Stimulated activated naive CD8-positive, alpha-beta T cell treated with anti-CD3 and anti-CD28 coated beads, Interleukin-15, Interleukin-2, amounts not matched to agents 100 ng/mL and 50 ng/mL, for 24 hours (primary cell): Measurements from ENCODE around the gene ANP32D.
A peak's percentile ranks its signal among the peaks of the same experiment; 100 is the strongest.
"Not testable (repeated sequence)": the region's sequence is repeated elsewhere in the genome, so short reads cannot be mapped to it uniquely, and the experiment has no call there.

Experiments used
- H3K27ac Mint-ChIP-seq: one replicate; pipeline ENCODE4 v1.8.0; 2021; ENCODE audit warnings: mild to moderate bottlenecking, mixed read lengths
- H3K27me3 Mint-ChIP-seq: one replicate; pipeline ENCODE4 v1.8.0; 2021; ENCODE audit warnings: mixed read lengths
- H3K36me3 Mint-ChIP-seq: one replicate; pipeline ENCODE4 v1.8.0; 2021; ENCODE audit warnings: low read depth, mixed read lengths
- H3K4me1 Mint-ChIP-seq: one replicate; pipeline ENCODE4 v1.8.0; 2021; ENCODE audit warnings: low read depth, mixed read lengths
- H3K4me3 Mint-ChIP-seq: one replicate; pipeline ENCODE4 v1.8.0; 2021; ENCODE audit warnings: mild to moderate bottlenecking, mixed read lengths
- H3K9me3 Mint-ChIP-seq: one replicate; pipeline ENCODE4 v1.8.0; 2021; ENCODE audit warnings: mixed read lengths

Gene ANP32D

GRCh38 chr12:48474497-48474896, 2.1 kb downstream of the ANP32D start:
- H3K4me3 Mint-ChIP-seq, H3K27ac Mint-ChIP-seq, H3K4me1 Mint-ChIP-seq, H3K36me3 Mint-ChIP-seq: not testable (repeated sequence)
- peaks cover 23% of the 10 kb centered on the region for H3K9me3 Mint-ChIP-seq
- peaks cover 18% of the 10 kb centered on the region for H3K27me3 Mint-ChIP-seq

- no peaks in the 10 kb centered on the region for H3K36me3 Mint-ChIP-seq
- peaks cover 4% of the 10 kb centered on the region for H3K9me3 Mint-ChIP-seq
- H3K27ac Mint-ChIP-seq, result no peak within 1 kb of the TSS
- peaks cover 22% of the 10 kb centered on the region for H3K27me3 Mint-ChIP-seq
- no peaks in the 10 kb centered on the region for H3K4me1 Mint-ChIP-seq
- no peak within 1 kb of the TSS for H3K4me3 Mint-ChIP-seq
Observed at GRCh38 chr12:48482198-48482597, 9.8 kb downstream of the ANP32D start, which contains the start of gene C12orf54. TSS of gene C12orf54 (plus strand) at chr12:48482498. CDS start at chr12:48483297, 799 bp downstream.

- H3K9me3 Mint-ChIP-seq, result peaks cover 4% of the 10 kb centered on the region
- H3K4me3 Mint-ChIP-seq, result no peak overlapping the region
- H3K36me3 Mint-ChIP-seq, result no peaks in the 10 kb centered on the region
- H3K4me1 Mint-ChIP-seq, result no peaks in the 10 kb centered on the region
- H3K27me3 Mint-ChIP-seq, result peaks cover 22% of the 10 kb centered on the region
- no peak overlapping the region for H3K27ac Mint-ChIP-seq
Observed at GRCh38 chr12:48482930-48483329, 10.6 kb downstream of the ANP32D start.

- Mint-ChIP-seq H3K27me3 (peaks cover 26% of the 10 kb centered on the region), H3K27ac (no peak overlapping the region), H3K36me3 (no peaks in the 10 kb centered on the region), H3K4me1 (no peaks in the 10 kb centered on the region), H3K4me3 (no peak overlapping the region), H3K9me3 (no peaks in the 10 kb centered on the region)
Observed at GRCh38 chr12:48486261-48486660, 13.9 kb downstream of the ANP32D start.

- no peaks in the 10 kb centered on the region for H3K9me3 Mint-ChIP-seq
- H3K4me1 Mint-ChIP-seq, result no peaks in the 10 kb centered on the region
Observed at GRCh38 chr12:48486679-48487078, 14.3 kb downstream of the ANP32D start.

GRCh38 chr12:48489012-48489411, 16.7 kb downstream of the ANP32D start:
- Mint-ChIP-seq H3K27ac (no peak overlapping the region), H3K4me3 (no peak overlapping the region), H3K36me3 (no peaks in the 10 kb centered on the region), H3K27me3 (peaks cover 20% of the 10 kb centered on the region), H3K9me3 (no peaks in the 10 kb centered on the region), H3K4me1 (no peaks in the 10 kb centered on the region)

More at GRCh38 chr12:48486679-48487078, 14.3 kb downstream of the ANP32D start:
- Mint-ChIP-seq H3K27ac (no peak overlapping the region), H3K36me3 (no peaks in the 10 kb centered on the region), H3K4me3 (no peak overlapping the region), H3K27me3 (peaks cover 26% of the 10 kb centered on the region)

- H3K27ac Mint-ChIP-seq, H3K4me3 Mint-ChIP-seq, H3K36me3 Mint-ChIP-seq, H3K9me3 Mint-ChIP-seq, H3K4me1 Mint-ChIP-seq: not testable (repeated sequence)
- H3K27me3 Mint-ChIP-seq, result peaks cover 20% of the 10 kb centered on the region
Observed at GRCh38 chr12:48489456-48489855, 17.1 kb downstream of the ANP32D start.

- H3K4me3 Mint-ChIP-seq, H3K4me1 Mint-ChIP-seq, H3K27ac Mint-ChIP-seq, H3K9me3 Mint-ChIP-seq, H3K36me3 Mint-ChIP-seq: not testable (repeated sequence)
- H3K27me3 Mint-ChIP-seq, result peaks cover 18% of the 10 kb centered on the region
Observed at GRCh38 chr12:48500281-48500680, 27.9 kb downstream of the ANP32D start.

- not testable (repeated sequence) for H3K4me3 Mint-ChIP-seq, H3K9me3 Mint-ChIP-seq, H3K4me1 Mint-ChIP-seq
Observed at GRCh38 chr12:48506836-48507235, 34.5 kb downstream of the ANP32D start.

GRCh38 chr12:48508987-48509386, 36.6 kb downstream of the ANP32D start:
- H3K4me3 Mint-ChIP-seq, result no peak overlapping the region
- H3K4me1 Mint-ChIP-seq, result peaks cover 21% of the 10 kb centered on the region
- peaks cover 4% of the 10 kb centered on the region for H3K9me3 Mint-ChIP-seq

More at GRCh38 chr12:48506836-48507235, 34.5 kb downstream of the ANP32D start:
- not testable (repeated sequence) for H3K27ac Mint-ChIP-seq, H3K36me3 Mint-ChIP-seq
- H3K27me3 Mint-ChIP-seq, result peaks cover 40% of the 10 kb centered on the region

GRCh38 chr12:48510111-48510510, 37.8 kb downstream of the ANP32D start:
- H3K4me1 Mint-ChIP-seq, result peaks cover 27% of the 10 kb centered on the region

More at GRCh38 chr12:48508987-48509386, 36.6 kb downstream of the ANP32D start:
- Mint-ChIP-seq H3K36me3 (no peaks in the 10 kb centered on the region), H3K27me3 (peaks cover 33% of the 10 kb centered on the region), H3K27ac (no peak overlapping the region)

GRCh38 chr12:48512855-48513254, 40.5 kb downstream of the ANP32D start:
- Mint-ChIP-seq H3K4me1 (peaks cover 28% of the 10 kb centered on the region), H3K36me3 (no peaks in the 10 kb centered on the region), H3K4me3 (peak overlapping the region; percentile 59), H3K27me3 (peaks cover 14% of the 10 kb centered on the region), H3K27ac (peak overlapping the region; percentile 90), H3K9me3 (peaks cover 8% of the 10 kb centered on the region)

More at GRCh38 chr12:48510111-48510510, 37.8 kb downstream of the ANP32D start:
- H3K9me3 Mint-ChIP-seq, result peaks cover 7% of the 10 kb centered on the region
- peaks cover 27% of the 10 kb centered on the region for H3K27me3 Mint-ChIP-seq
- no peaks in the 10 kb centered on the region for H3K36me3 Mint-ChIP-seq
- H3K27ac Mint-ChIP-seq, result no peak overlapping the region
- H3K4me3 Mint-ChIP-seq, result no peak overlapping the region

GRCh38 chr12:48514728-48515127, 42.4 kb downstream of the ANP32D start:
- Mint-ChIP-seq H3K4me1 (peaks cover 28% of the 10 kb centered on the region), H3K27ac (no peak overlapping the region), H3K36me3 (no peaks in the 10 kb centered on the region), H3K9me3 (peaks cover 8% of the 10 kb centered on the region), H3K27me3 (peaks cover 14% of the 10 kb centered on the region), H3K4me3 (no peak overlapping the region)

GRCh38 chr12:48520381-48520780, 48.0 kb downstream of the ANP32D start:
- H3K4me3 Mint-ChIP-seq, H3K9me3 Mint-ChIP-seq, H3K36me3 Mint-ChIP-seq, H3K4me1 Mint-ChIP-seq, H3K27ac Mint-ChIP-seq, H3K27me3 Mint-ChIP-seq: not testable (repeated sequence)
